ENCODE measurements around the gene CTAGE9. TPM values are rescaled to one million over a fixed set of nuclear protein-coding genes. Genes with fewer than 3 reads are reported as not detected.

The CTAGE9 gene
- total RNA-seq, 4 donors from 2014 or later: not detected

Other genes starting within 250 kb of the CTAGE9 start
- under 1 TPM in 1 of 4 donors, not detected in 3; 0.81 TPM for gene ARG1, start 137.8 kb downstream of the CTAGE9 start, total RNA-seq
- gene MED23, start 82.8 kb downstream of the CTAGE9 start, total RNA-seq: 10 to 100 TPM; 16.9 to 35.2 (median 22.5) TPM
- 1 to 10 TPM in 1 of 4 donors, under 1 TPM in 2, not detected in 1; 0.35 to 1.5 (median 0.39) TPM for gene ENPP3, start 73.7 kb downstream of the CTAGE9 start, total RNA-seq
- gene OR2A4, start 9.6 kb downstream of the CTAGE9 start, total RNA-seq: under 1 TPM in 1 of 4 donors, not detected in 3; 0.47 TPM
- 10 to 100 TPM; 10.0 to 54.7 (median 12.6) TPM for gene ENPP1, start 97.0 kb upstream of the CTAGE9 start, total RNA-seq
- 100 to 1,000 TPM; 122 to 691 (median 363) TPM for gene CCN2, start 240.4 kb upstream of the CTAGE9 start, total RNA-seq